ENCODE results near the gene DPM2.
A peak's percentile ranks its signal among the peaks of the same experiment; 100 is the strongest.

Gene DPM2

GRCh38 chr9:127976498-127976897, 38.8 kb upstream of the DPM2 start:
- Histone ChIP-seq H2BK120ac (ENCODE audit: insufficient read depth, low read length, poor library complexity) (no peak overlapping the region), H3K36me3 (ENCODE audit: control insufficient read depth in 1 of 2, insufficient read depth in 2 of 2, low read length in 2 of 2) (peaks cover 4 to 13% of the 10 kb centered on the region in 2 experiments), H3K14ac (ENCODE audit: low read length) (no peak overlapping the region), H3K9ac (ENCODE audit: low read length) (no peak overlapping the region), H3K79me1 (ENCODE audit: low read length) (peaks cover 17% of the 10 kb centered on the region), H3K9me3 (ENCODE audit: insufficient read depth, low read depth, low read length) (peaks cover 2% of the 10 kb centered on the region), H2BK12ac (ENCODE audit: low read length) (no peak overlapping the region), H3K27me3 (ENCODE audit: insufficient read depth, low read length) (no peaks in the 10 kb centered on the region), H3K4me1 (ENCODE audit: control insufficient read depth in 1 of 2, insufficient read depth in 2 of 2, low read length in 2 of 2) (peaks cover 44 to 57% of the 10 kb centered on the region in 2 experiments), H2AFZ (ENCODE audit: insufficient read depth, low read length, poor library complexity) (no peak overlapping the region), H3K23ac (ENCODE audit: low read length) (no peak overlapping the region), H4K91ac (ENCODE audit: low read depth, low read length) (no peak overlapping the region), H4K12ac (ENCODE audit: low read depth, low read length) (no peak overlapping the region), H2BK5ac (ENCODE audit: low read depth, low read length, poor library complexity) (no peak overlapping the region), H3K4me2 (ENCODE audit: low read length) (no peak overlapping the region), H4K8ac (ENCODE audit: low read depth, low read length) (no peak overlapping the region), H3K4me3 (ENCODE audit: low read depth, low read length) (no peak overlapping the region), H3K79me2 (ENCODE audit: control insufficient read depth, insufficient read depth, low read length, poor library complexity) (peaks cover 81% of the 10 kb centered on the region), H3K18ac (ENCODE audit: low read length) (no peak overlapping the region), H3K4ac (ENCODE audit: low read depth, low read length) (peak overlapping the region; percentile 98), H3K27ac (ENCODE audit: low read depth, low read length) (no peak overlapping the region), H2AK5ac (ENCODE audit: low read length) (no peak overlapping the region)
- WGBS (ENCODE audit: extremely low coverage, insufficient coverage, insufficient read length) = no CpG with 5 or more reads among the region's 6 CpGs
- DNase-seq = no peak

- no peak overlapping the region for H2BK5ac ChIP-seq (ENCODE audit: low read depth, low read length, poor library complexity)
- peaks cover 4 to 13% of the 10 kb centered on the region in 2 experiments for H3K36me3 ChIP-seq (ENCODE audit: control insufficient read depth in 1 of 2, insufficient read depth in 2 of 2, low read length in 2 of 2)
- no peak overlapping the region for H2BK120ac ChIP-seq (ENCODE audit: insufficient read depth, low read length, poor library complexity)
- no peak overlapping the region for H3K18ac ChIP-seq (ENCODE audit: low read length)
- H3K9ac ChIP-seq (ENCODE audit: low read length) = no peak overlapping the region
- H3K4me3 ChIP-seq (ENCODE audit: low read depth, low read length) = no peak overlapping the region
- H3K14ac ChIP-seq (ENCODE audit: low read length) = no peak overlapping the region
- no peaks in the 10 kb centered on the region for H3K27me3 ChIP-seq (ENCODE audit: insufficient read depth, low read length)
- H4K12ac ChIP-seq (ENCODE audit: low read depth, low read length) = no peak overlapping the region
- H3K9me3 ChIP-seq (ENCODE audit: insufficient read depth, low read depth, low read length) = peaks cover 2% of the 10 kb centered on the region
- H3K27ac ChIP-seq (ENCODE audit: low read depth, low read length) = no peak overlapping the region
- WGBS (ENCODE audit: extremely low coverage, insufficient coverage, insufficient read length) = no CpG with 5 or more reads among the region's 10 CpGs
- H3K79me1 ChIP-seq (ENCODE audit: low read length) = peaks cover 12% of the 10 kb centered on the region
- no peak overlapping the region for H4K8ac ChIP-seq (ENCODE audit: low read depth, low read length)
- no peak overlapping the region for H3K23ac ChIP-seq (ENCODE audit: low read length)
- H3K4ac ChIP-seq (ENCODE audit: low read depth, low read length) = peak overlapping the region; percentile 96
- H2BK12ac ChIP-seq (ENCODE audit: low read length) = no peak overlapping the region
- H4K91ac ChIP-seq (ENCODE audit: low read depth, low read length) = no peak overlapping the region
- peaks cover 82% of the 10 kb centered on the region for H3K79me2 ChIP-seq (ENCODE audit: control insufficient read depth, insufficient read depth, low read length, poor library complexity)
- H2AFZ ChIP-seq (ENCODE audit: insufficient read depth, low read length, poor library complexity) = no peak overlapping the region
- H3K4me1 ChIP-seq (ENCODE audit: control insufficient read depth in 1 of 2, insufficient read depth in 2 of 2, low read length in 2 of 2) = peaks cover 44 to 62% of the 10 kb centered on the region in 2 experiments
- no peak overlapping the region for H3K4me2 ChIP-seq (ENCODE audit: low read length)
- H2AK5ac ChIP-seq (ENCODE audit: low read length) = no peak overlapping the region
- no peak for DNase-seq
Measured at GRCh38 chr9:127975376-127976315, 38.0 kb upstream of the DPM2 start.

GRCh38 chr9:127974769-127975261, 37.2 kb upstream of the DPM2 start:
- Histone ChIP-seq H4K12ac (ENCODE audit: low read depth, low read length) (no peak overlapping the region), H2AFZ (ENCODE audit: insufficient read depth, low read length, poor library complexity) (no peak overlapping the region), H3K4me3 (ENCODE audit: low read depth, low read length) (no peak overlapping the region), H3K36me3 (ENCODE audit: control insufficient read depth in 1 of 2, insufficient read depth in 2 of 2, low read length in 2 of 2) (peaks cover 4 to 13% of the 10 kb centered on the region in 2 experiments), H3K4me1 (ENCODE audit: control insufficient read depth in 1 of 2, insufficient read depth in 2 of 2, low read length in 2 of 2) (peaks cover 48 to 69% of the 10 kb centered on the region in 2 experiments), H3K9ac (ENCODE audit: low read length) (no peak overlapping the region), H3K18ac (ENCODE audit: low read length) (no peak overlapping the region), H4K8ac (ENCODE audit: low read depth, low read length) (no peak overlapping the region), H3K27me3 (ENCODE audit: insufficient read depth, low read length) (no peaks in the 10 kb centered on the region), H3K4ac (ENCODE audit: low read depth, low read length) (peak overlapping the region; percentile 96), H3K79me2 (ENCODE audit: control insufficient read depth, insufficient read depth, low read length, poor library complexity) (peaks cover 75% of the 10 kb centered on the region), H3K79me1 (ENCODE audit: low read length) (peaks cover 5% of the 10 kb centered on the region), H2BK12ac (ENCODE audit: low read length) (no peak overlapping the region), H4K91ac (ENCODE audit: low read depth, low read length) (no peak overlapping the region), H3K14ac (ENCODE audit: low read length) (no peak overlapping the region), H3K23ac (ENCODE audit: low read length) (no peak overlapping the region), H3K4me2 (ENCODE audit: low read length) (no peak overlapping the region), H2BK120ac (ENCODE audit: insufficient read depth, low read length, poor library complexity) (no peak overlapping the region), H2AK5ac (ENCODE audit: low read length) (no peak overlapping the region), H2BK5ac (ENCODE audit: low read depth, low read length, poor library complexity) (no peak overlapping the region), H3K27ac (ENCODE audit: low read depth, low read length) (no peak overlapping the region), H3K9me3 (ENCODE audit: insufficient read depth, low read depth, low read length) (peaks cover 2% of the 10 kb centered on the region)
- no CpG with 5 or more reads among the region's 10 CpGs for WGBS (ENCODE audit: extremely low coverage, insufficient coverage, insufficient read length)
- DNase-seq = no peak

GRCh38 chr9:127974001-127974768, 36.5 kb upstream of the DPM2 start:
- H2AK5ac ChIP-seq (ENCODE audit: low read length) = peak overlapping the region; percentile 9
- 100% methylated on average over 1 of the region's 12 CpGs for WGBS (ENCODE audit: extremely low coverage, insufficient coverage, insufficient read length)
- H3K18ac ChIP-seq (ENCODE audit: low read length) = peak overlapping the region; percentile 38
- no peak overlapping the region for H3K9ac ChIP-seq (ENCODE audit: low read length)
- H3K36me3 ChIP-seq (ENCODE audit: control insufficient read depth in 1 of 2, insufficient read depth in 2 of 2, low read length in 2 of 2) = peaks cover 4 to 13% of the 10 kb centered on the region in 2 experiments
- no peak overlapping the region for H4K91ac ChIP-seq (ENCODE audit: low read depth, low read length)
- H3K4me3 ChIP-seq (ENCODE audit: low read depth, low read length) = no peak overlapping the region
- H3K14ac ChIP-seq (ENCODE audit: low read length) = no peak overlapping the region
- no peaks in the 10 kb centered on the region for H3K27me3 ChIP-seq (ENCODE audit: insufficient read depth, low read length)
- peaks cover 2% of the 10 kb centered on the region for H3K9me3 ChIP-seq (ENCODE audit: insufficient read depth, low read depth, low read length)
- H3K27ac ChIP-seq (ENCODE audit: low read depth, low read length) = no peak overlapping the region
- peaks cover 3% of the 10 kb centered on the region for H3K79me1 ChIP-seq (ENCODE audit: low read length)
- H3K4me1 ChIP-seq (ENCODE audit: control insufficient read depth in 1 of 2, insufficient read depth in 2 of 2, low read length in 2 of 2) = peaks cover 53 to 73% of the 10 kb centered on the region in 2 experiments
- H4K8ac ChIP-seq (ENCODE audit: low read depth, low read length) = no peak overlapping the region
- H2BK12ac ChIP-seq (ENCODE audit: low read length) = no peak overlapping the region
- H2BK120ac ChIP-seq (ENCODE audit: insufficient read depth, low read length, poor library complexity) = no peak overlapping the region
- peak overlapping the region; percentile 26 for H2AFZ ChIP-seq (ENCODE audit: insufficient read depth, low read length, poor library complexity)
- no peak overlapping the region for H2BK5ac ChIP-seq (ENCODE audit: low read depth, low read length, poor library complexity)
- DNase-seq = no peak
- no peak overlapping the region for H4K12ac ChIP-seq (ENCODE audit: low read depth, low read length)
- peaks cover 72% of the 10 kb centered on the region for H3K79me2 ChIP-seq (ENCODE audit: control insufficient read depth, insufficient read depth, low read length, poor library complexity)
- peak overlapping the region; percentile 96 for H3K4ac ChIP-seq (ENCODE audit: low read depth, low read length)
- no peak overlapping the region for H3K4me2 ChIP-seq (ENCODE audit: low read length)
- no peak overlapping the region for H3K23ac ChIP-seq (ENCODE audit: low read length)
